OCI-LY7 (cell line): Measurements from ENCODE around the gene PTH1R. TPM values are rescaled to one million over a fixed set of nuclear protein-coding genes. Genes with fewer than 3 reads are reported as not detected.

ENCODE experiments used
- BruUV-seq: library from RNA; stranded (reverse); fragments of 400-500 nt; replicated peaks from 2 replicates; lab custom pipeline; 2021; lab: Mats Ljungman, UMichigan
- CTCF ChIA-PET: fragments of 300-600 bp; sonication (Branson Sonifier 250); formaldehyde crosslinking; loops from one replicate; lab custom pipeline; 2022; ENCODE audit warnings: antibody characterized with exemption; ENCODE audit not compliant: unreplicated experiment; lab: Charles Lee
- POLR2A ChIA-PET: fragments of 300-600 bp; sonication (Branson Sonifier 250); formaldehyde crosslinking; loops from one replicate; lab custom pipeline; 2022; ENCODE audit warnings: antibody characterized with exemption; lab: Charles Lee
- DNase-seq: peaks from one replicate; pipeline ENCODE4 v3.0.0-alpha.2; 2015; ENCODE audit warnings: low spot score
- H2AFZ ChIP-seq: fragments of 200-600 bp; sonication (generic), shearing (Covaris generic); 2 replicates; pipeline ENCODE4 v1.6.1; 2014; ENCODE audit warnings: mild to moderate bottlenecking, antibody characterized with exemption, low read length, moderate library complexity
- H3K27ac ChIP-seq: fragments of 200-600 bp; sonication (generic); 2 replicates; pipeline ENCODE4 v1.5.1; 2014; ENCODE audit warnings: mixed run types, low read depth, mild to moderate bottlenecking, moderate library complexity, low read length, inconsistent platforms; ENCODE audit not compliant: poor library complexity, severe bottlenecking
- H3K36me3 ChIP-seq: fragments of 200-600 bp; sonication (generic); 2 replicates; pipeline ENCODE4 v1.6.1; 2014; ENCODE audit warnings: mild to moderate bottlenecking, antibody characterized with exemption, low read length, moderate library complexity, mixed read lengths; ENCODE audit not compliant: insufficient read depth
- H3K4me1 ChIP-seq: fragments of 200-600 bp; sonication (generic); 2 replicates; pipeline ENCODE4 v1.5.1; 2014; ENCODE audit warnings: mild to moderate bottlenecking, low read length; ENCODE audit not compliant: insufficient read depth, poor library complexity, severe bottlenecking
- H3K4me2 ChIP-seq: fragments of 200-600 bp; sonication (generic); 2 replicates; pipeline ENCODE4 v1.6.1; 2014; ENCODE audit warnings: mild to moderate bottlenecking, low read length
- H3K4me3 ChIP-seq: fragments of 200-600 bp; sonication (generic); 2 replicates; pipeline ENCODE4 v1.5.1; 2014; ENCODE audit warnings: mild to moderate bottlenecking, low read depth, low read length; ENCODE audit not compliant: poor library complexity, severe bottlenecking
- H3K79me2 ChIP-seq: fragments of 200-600 bp; sonication (generic); 2 replicates; pipeline ENCODE4 v1.6.1; 2016; ENCODE audit warnings: low read depth, mild to moderate bottlenecking, low read length, moderate library complexity, mixed read lengths; ENCODE audit not compliant: insufficient read depth
- H3K9me2 ChIP-seq: fragments of 200-600 bp; sonication (generic); 2 replicates; pipeline ENCODE4 v1.6.1; 2016; ENCODE audit warnings: mild to moderate bottlenecking, low read length, mixed read lengths; ENCODE audit not compliant: insufficient read depth
- H3K9me3 ChIP-seq: fragments of 200-600 bp; sonication (generic); 2 replicates; pipeline ENCODE4 v1.6.1; 2014; ENCODE audit warnings: mild to moderate bottlenecking, mixed run types, low read length, mixed read lengths
- H4K20me1 ChIP-seq: fragments of 200-600 bp; sonication (generic); 2 replicates; pipeline ENCODE4 v1.6.1; 2014; ENCODE audit warnings: mild to moderate bottlenecking, antibody characterized with exemption, low read length, moderate library complexity, mixed read lengths; ENCODE audit not compliant: insufficient read depth
- EZH2phosphoT487 ChIP-seq: fragments of 200-600 bp; sonication (generic); IDR thresholded peaks from 2 replicates; pipeline ENCODE4 v1.6.1; 2018; ENCODE audit warnings: low read depth, borderline replicate concordance, mild to moderate bottlenecking, mixed run types, antibody characterized with exemption, low read length, moderate library complexity, mixed read lengths
- intact Hi-C: fragments of 100-400 bp; cut with micrococcal nuclease; formaldehyde crosslinking; loops from one replicate; pipeline ENCODE4 v1.10.0; 2022; ENCODE audit not compliant: unreplicated experiment
- total RNA-seq, 2 experiments: library from RNA; depleted of rRNA in 1 of 2; stranded (reverse); fragments of >200 nt in 1 of 2; shearing (Covaris generic) in 1 of 2; gene quantifications; 2 replicates each; pipeline ENCODE4 v1.2.3, GENCODE V29; 2014 to 2022
- TF ChIP-seq, protein P1 (sequence below): fragments of 200-600 bp; sonication (generic); conservative IDR thresholded peaks from 2 replicates; pipeline ENCODE4 v1.5.1; 2014; ENCODE audit warnings: mild to moderate bottlenecking, antibody characterized with exemption, low read length, moderate library complexity, mixed read lengths

Gene PTH1R
- total RNA-seq, 2 experiments from 2014 or later, result not detected

DNA sequence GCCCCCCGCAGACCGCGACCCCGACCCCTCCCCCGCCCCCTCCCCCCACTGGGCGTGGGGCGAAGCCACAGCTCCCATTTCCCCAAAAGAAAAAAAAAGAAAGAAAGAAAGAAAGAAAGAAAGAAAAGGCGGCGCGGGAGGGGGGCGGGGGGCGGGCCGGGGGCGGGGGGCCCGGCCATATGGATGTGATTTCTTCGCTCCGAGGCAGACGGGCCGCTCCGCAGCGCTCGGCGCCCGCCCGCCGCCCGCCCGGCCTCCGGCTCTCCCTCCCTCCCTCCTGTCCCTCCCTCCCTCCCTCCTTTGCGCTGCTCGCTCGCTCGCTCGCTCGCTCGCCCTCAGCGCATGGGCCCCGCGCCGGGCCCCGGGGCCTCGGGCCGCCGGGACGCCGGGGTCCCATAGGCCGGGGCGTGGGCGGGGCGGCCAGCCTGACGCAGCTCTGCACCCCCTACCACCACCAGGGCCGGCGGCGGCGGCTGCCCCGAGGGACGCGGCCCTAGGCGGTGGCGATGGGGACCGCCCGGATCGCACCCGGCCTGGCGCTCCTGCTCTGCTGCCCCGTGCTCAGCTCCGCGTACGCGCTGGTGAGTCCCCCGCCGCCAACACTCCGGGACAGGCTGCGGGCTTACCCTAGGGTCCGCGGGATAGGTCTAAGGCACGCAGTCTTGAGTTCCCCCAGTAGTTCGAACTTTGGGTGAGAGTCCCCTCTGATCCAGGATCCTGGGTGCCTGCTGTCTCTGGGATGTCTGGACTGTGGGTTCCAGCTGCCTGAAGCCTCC, 5.7 kb downstream of the PTH1R start:
- H3K4me2 ChIP-seq, result peak overlapping the region; percentile 20; the same call in 1 of the 2 replicates
- H2AFZ ChIP-seq, result no peak overlapping the region
- ChIA-PET CTCF (no interaction called here), POLR2A (no interaction called here)
- TF ChIP-seq EZH2phosphoT487, result no peak
- no peak for DNase-seq
- intact Hi-C loops, result no loop called here
- BruUV-seq, result no TSS peak
- no peaks in the 10 kb centered on the region for H3K4me1 ChIP-seq
- H3K79me2 ChIP-seq, result no peaks in the 10 kb centered on the region
- H3K4me3 ChIP-seq, result no peak overlapping the region
- H3K36me3 ChIP-seq, result no peaks in the 10 kb centered on the region
- no peak overlapping the region for H3K27ac ChIP-seq
- no peaks in the 10 kb centered on the region for H3K9me2 ChIP-seq
- H3K9me3 ChIP-seq, result no peaks in the 10 kb centered on the region
- no peaks in the 10 kb centered on the region; the same call in 1 of the 2 replicates for H4K20me1 ChIP-seq

DNA sequence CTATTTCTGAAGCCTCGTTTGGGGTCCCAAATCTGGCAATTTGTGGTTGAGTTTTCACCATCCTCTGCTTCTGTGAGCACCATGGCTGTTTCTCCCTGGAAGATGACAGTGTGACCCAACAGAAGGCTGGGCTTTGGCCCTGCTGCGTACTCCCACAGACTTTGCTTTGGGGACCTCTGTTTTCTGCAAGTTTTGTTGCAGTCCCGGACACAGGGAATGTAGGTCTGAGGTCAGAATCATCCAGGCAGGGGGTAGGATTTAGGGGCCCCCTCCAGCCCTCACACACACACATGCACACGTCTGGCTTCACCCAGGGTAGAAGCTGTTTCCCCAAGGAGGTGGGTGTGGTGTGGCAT, 6.3 kb downstream of the PTH1R start:
- Histone ChIP-seq H3K27ac (no peak overlapping the region), H3K4me2 (no peak overlapping the region), H2AFZ (no peak overlapping the region), H4K20me1 (no peaks in the 10 kb centered on the region; the same call in 1 of the 2 replicates), H3K4me1 (no peaks in the 10 kb centered on the region), H3K36me3 (no peaks in the 10 kb centered on the region), H3K9me2 (no peaks in the 10 kb centered on the region), H3K4me3 (no peak overlapping the region), H3K79me2 (no peaks in the 10 kb centered on the region), H3K9me3 (no peaks in the 10 kb centered on the region)
- TF ChIP-seq, protein P1, sequence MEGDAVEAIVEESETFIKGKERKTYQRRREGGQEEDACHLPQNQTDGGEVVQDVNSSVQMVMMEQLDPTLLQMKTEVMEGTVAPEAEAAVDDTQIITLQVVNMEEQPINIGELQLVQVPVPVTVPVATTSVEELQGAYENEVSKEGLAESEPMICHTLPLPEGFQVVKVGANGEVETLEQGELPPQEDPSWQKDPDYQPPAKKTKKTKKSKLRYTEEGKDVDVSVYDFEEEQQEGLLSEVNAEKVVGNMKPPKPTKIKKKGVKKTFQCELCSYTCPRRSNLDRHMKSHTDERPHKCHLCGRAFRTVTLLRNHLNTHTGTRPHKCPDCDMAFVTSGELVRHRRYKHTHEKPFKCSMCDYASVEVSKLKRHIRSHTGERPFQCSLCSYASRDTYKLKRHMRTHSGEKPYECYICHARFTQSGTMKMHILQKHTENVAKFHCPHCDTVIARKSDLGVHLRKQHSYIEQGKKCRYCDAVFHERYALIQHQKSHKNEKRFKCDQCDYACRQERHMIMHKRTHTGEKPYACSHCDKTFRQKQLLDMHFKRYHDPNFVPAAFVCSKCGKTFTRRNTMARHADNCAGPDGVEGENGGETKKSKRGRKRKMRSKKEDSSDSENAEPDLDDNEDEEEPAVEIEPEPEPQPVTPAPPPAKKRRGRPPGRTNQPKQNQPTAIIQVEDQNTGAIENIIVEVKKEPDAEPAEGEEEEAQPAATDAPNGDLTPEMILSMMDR, result no peak
- no peak for TF ChIP-seq EZH2phosphoT487
- no TSS peak for BruUV-seq
- ChIA-PET CTCF (no interaction called here), POLR2A (no interaction called here)
- intact Hi-C loops, result no loop called here
- no peak for DNase-seq

DNA sequence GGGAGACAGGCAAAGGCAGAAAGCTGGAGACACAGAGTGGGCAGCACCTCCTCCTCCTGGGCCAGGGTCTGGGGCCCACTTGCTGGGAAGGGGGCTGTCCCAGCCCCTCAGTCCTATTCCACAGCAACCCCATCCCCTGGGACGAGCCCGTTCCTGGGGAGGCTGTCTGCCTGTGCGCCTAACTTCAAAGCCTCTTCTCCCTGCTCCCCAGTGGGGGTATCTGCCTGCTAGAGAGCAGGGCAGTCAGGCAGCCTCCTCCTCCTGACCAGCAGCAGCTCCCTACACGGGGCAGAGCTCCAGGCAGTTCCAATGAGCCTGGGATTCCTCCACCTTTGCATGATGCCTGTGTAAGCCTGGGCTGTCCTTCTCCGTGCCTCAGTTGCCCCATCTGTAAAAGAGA, 6.9 kb downstream of the PTH1R start:
- no TSS peak for BruUV-seq
- no peak for TF ChIP-seq EZH2phosphoT487
- TF ChIP-seq, protein P1, result no peak
- H3K4me1 ChIP-seq, result no peaks in the 10 kb centered on the region
- no peak overlapping the region for H3K27ac ChIP-seq
- H3K9me2 ChIP-seq, result no peaks in the 10 kb centered on the region
- no peaks in the 10 kb centered on the region; the same call in 1 of the 2 replicates for H4K20me1 ChIP-seq
- intact Hi-C loops, result no loop called here
- H3K4me3 ChIP-seq, result no peak overlapping the region
- no peaks in the 10 kb centered on the region for H3K9me3 ChIP-seq
- POLR2A ChIA-PET, result no interaction called here
- no peaks in the 10 kb centered on the region for H3K36me3 ChIP-seq
- CTCF ChIA-PET, result no interaction called here
- no peaks in the 10 kb centered on the region for H3K79me2 ChIP-seq
- DNase-seq, result no peak
- H2AFZ ChIP-seq, result no peak overlapping the region
- no peak overlapping the region for H3K4me2 ChIP-seq
